DOHH2 (cell line): ENCODE measurements around the gene CHCHD3.

Experiments used
- H3F3A ChIP-seq: fragments of 200-600 bp; sonication (generic), shearing (Covaris generic); 2 replicates; pipeline ENCODE4 v1.6.0; 2016; ENCODE audit warnings: antibody characterized with exemption, mild to moderate bottlenecking; ENCODE audit not compliant: control insufficient read depth, insufficient read depth
- H3K27ac ChIP-seq: fragments of 200-600 bp; sonication (generic); 2 replicates; pipeline ENCODE4 v1.5.1; 2014; ENCODE audit warnings: low read depth, mild to moderate bottlenecking, low read length, moderate library complexity
- H3K27me3 ChIP-seq: fragments of 200-600 bp; sonication (generic); 2 replicates; pipeline ENCODE4 v1.6.1; 2014; ENCODE audit warnings: mild to moderate bottlenecking, low read length, mixed read lengths; ENCODE audit not compliant: control insufficient read depth
- H3K36me3 ChIP-seq: fragments of 200-600 bp; sonication (generic); 2 replicates; pipeline ENCODE4 v1.6.1; 2014; ENCODE audit warnings: mild to moderate bottlenecking, low read length, moderate library complexity, mixed read lengths; ENCODE audit not compliant: control insufficient read depth
- H3K4me1 ChIP-seq: fragments of 200-600 bp; sonication (generic); 2 replicates; pipeline ENCODE4 v1.6.1; 2014; ENCODE audit warnings: mild to moderate bottlenecking, low read length, mixed read lengths; ENCODE audit not compliant: control insufficient read depth
- H3K4me2 ChIP-seq: fragments of 200-600 bp; sonication (generic); 2 replicates; pipeline ENCODE4 v1.6.0; 2014; ENCODE audit warnings: mild to moderate bottlenecking, low read length, moderate library complexity
- H3K4me3 ChIP-seq: fragments of 200-600 bp; sonication (generic); 2 replicates; pipeline ENCODE4 v1.5.1; 2014; ENCODE audit warnings: mild to moderate bottlenecking, low read length, mixed read lengths
- H3K79me2 ChIP-seq: fragments of 200-600 bp; sonication (generic); 2 replicates; pipeline ENCODE4 v1.6.1; 2014; ENCODE audit warnings: mild to moderate bottlenecking, low read length, mixed read lengths; ENCODE audit not compliant: control insufficient read depth
- H3K9me2 ChIP-seq: fragments of 200-600 bp; sonication (generic); replicated peaks from 2 replicates; pipeline ENCODE4 v1.6.1; 2014; ENCODE audit warnings: mild to moderate bottlenecking, low read length, mixed read lengths; ENCODE audit not compliant: control insufficient read depth
- H3K9me3 ChIP-seq: fragments of 200-600 bp; sonication (generic); 2 replicates; pipeline ENCODE4 v1.6.1; 2014; ENCODE audit warnings: antibody characterized with exemption, low read length, mixed read lengths; ENCODE audit not compliant: control insufficient read depth, insufficient read depth
- H4K20me1 ChIP-seq: fragments of 200-600 bp; sonication (generic); 2 replicates; pipeline ENCODE4 v1.6.0; 2014; ENCODE audit warnings: low read depth, mild to moderate bottlenecking, antibody characterized with exemption, low read length, moderate library complexity; ENCODE audit not compliant: control insufficient read depth, insufficient read depth
- EZH2phosphoT487 ChIP-seq: fragments of 200-600 bp; sonication (generic); IDR thresholded peaks from 2 replicates; pipeline ENCODE4 v1.6.1; 2017; ENCODE audit warnings: borderline replicate concordance, mild to moderate bottlenecking, antibody characterized with exemption, low read length, moderate library complexity, mixed read lengths
- TF ChIP-seq, protein P1 (sequence below): fragments of 200-600 bp; sonication (generic); IDR thresholded peaks from one replicate; pipeline ENCODE4 v1.5.1; 2014; ENCODE audit warnings: antibody characterized with exemption, mild to moderate bottlenecking, low read depth, low read length; ENCODE audit not compliant: poor library complexity, severe bottlenecking

The CHCHD3 gene

DNA sequence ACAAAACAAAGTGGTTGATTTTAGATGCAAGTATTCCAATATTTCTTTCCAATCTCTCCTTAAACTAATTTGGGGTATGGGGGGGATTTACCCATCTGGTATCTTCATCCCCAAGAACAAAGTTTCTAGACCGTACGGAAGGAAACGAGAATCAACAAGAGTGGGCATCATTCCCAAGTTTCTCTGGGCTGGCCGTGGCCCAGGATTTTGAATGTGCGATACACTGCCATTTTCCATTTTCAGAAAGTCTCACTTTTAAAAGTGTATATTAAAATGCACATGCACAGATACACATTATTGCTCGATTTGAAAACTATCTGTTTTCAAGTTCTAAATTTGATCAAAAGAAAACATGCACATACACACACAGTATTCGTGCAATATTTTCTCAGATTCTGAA lies 234.5 kb downstream of the CHCHD3 start:
- Histone ChIP-seq H3K79me2 (no peaks in the 10 kb centered on the region), H3K9me2 (no peaks in the 10 kb centered on the region), H3K27ac (no peak overlapping the region), H3K4me3 (no peak overlapping the region), H3K4me2 (no peak overlapping the region), H3K9me3 (no peaks in the 10 kb centered on the region), H3K4me1 (no peaks in the 10 kb centered on the region), H3K36me3 (peaks cover 3% of the 10 kb centered on the region; the same call in 1 of the 2 replicates), H3K27me3 (no peaks in the 10 kb centered on the region), H3F3A (no peaks in the 10 kb centered on the region), H4K20me1 (no peaks in the 10 kb centered on the region)
- TF ChIP-seq EZH2phosphoT487 = no peak
- TF ChIP-seq, protein P1, sequence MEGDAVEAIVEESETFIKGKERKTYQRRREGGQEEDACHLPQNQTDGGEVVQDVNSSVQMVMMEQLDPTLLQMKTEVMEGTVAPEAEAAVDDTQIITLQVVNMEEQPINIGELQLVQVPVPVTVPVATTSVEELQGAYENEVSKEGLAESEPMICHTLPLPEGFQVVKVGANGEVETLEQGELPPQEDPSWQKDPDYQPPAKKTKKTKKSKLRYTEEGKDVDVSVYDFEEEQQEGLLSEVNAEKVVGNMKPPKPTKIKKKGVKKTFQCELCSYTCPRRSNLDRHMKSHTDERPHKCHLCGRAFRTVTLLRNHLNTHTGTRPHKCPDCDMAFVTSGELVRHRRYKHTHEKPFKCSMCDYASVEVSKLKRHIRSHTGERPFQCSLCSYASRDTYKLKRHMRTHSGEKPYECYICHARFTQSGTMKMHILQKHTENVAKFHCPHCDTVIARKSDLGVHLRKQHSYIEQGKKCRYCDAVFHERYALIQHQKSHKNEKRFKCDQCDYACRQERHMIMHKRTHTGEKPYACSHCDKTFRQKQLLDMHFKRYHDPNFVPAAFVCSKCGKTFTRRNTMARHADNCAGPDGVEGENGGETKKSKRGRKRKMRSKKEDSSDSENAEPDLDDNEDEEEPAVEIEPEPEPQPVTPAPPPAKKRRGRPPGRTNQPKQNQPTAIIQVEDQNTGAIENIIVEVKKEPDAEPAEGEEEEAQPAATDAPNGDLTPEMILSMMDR = no peak

DNA sequence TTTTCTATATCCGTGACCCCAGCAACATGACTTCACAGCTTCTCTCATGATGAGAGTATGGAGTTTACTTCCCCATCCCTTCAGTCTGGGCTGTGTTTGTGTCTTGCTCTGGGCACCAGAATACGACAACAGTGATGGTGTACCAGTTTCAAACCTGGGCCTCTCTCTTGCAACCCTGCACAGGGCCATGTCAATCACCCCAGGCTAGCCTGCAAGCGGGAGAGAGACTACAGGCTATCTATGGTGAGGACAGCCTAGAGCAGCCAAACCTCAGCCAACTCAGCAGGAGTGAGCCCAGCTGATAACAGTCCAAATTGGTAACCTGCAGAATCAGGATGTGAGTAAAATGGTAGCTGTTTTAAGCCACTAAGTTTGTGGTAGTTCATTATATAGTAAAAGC lies 235.8 kb downstream of the CHCHD3 start:
- H3K9me3 ChIP-seq = no peaks in the 10 kb centered on the region
- H3K4me1 ChIP-seq = no peaks in the 10 kb centered on the region
- no peaks in the 10 kb centered on the region for H3K9me2 ChIP-seq
- peaks cover 3% of the 10 kb centered on the region; the same call in 1 of the 2 replicates for H3K36me3 ChIP-seq
- H4K20me1 ChIP-seq = no peaks in the 10 kb centered on the region
- no peak overlapping the region for H3K27ac ChIP-seq
- H3K4me2 ChIP-seq = no peak overlapping the region
- H3F3A ChIP-seq = no peaks in the 10 kb centered on the region
- H3K79me2 ChIP-seq = no peaks in the 10 kb centered on the region
- no peak overlapping the region for H3K4me3 ChIP-seq
- TF ChIP-seq, protein P1 = no peak
- TF ChIP-seq EZH2phosphoT487 = no peak
- H3K27me3 ChIP-seq = no peaks in the 10 kb centered on the region

DNA sequence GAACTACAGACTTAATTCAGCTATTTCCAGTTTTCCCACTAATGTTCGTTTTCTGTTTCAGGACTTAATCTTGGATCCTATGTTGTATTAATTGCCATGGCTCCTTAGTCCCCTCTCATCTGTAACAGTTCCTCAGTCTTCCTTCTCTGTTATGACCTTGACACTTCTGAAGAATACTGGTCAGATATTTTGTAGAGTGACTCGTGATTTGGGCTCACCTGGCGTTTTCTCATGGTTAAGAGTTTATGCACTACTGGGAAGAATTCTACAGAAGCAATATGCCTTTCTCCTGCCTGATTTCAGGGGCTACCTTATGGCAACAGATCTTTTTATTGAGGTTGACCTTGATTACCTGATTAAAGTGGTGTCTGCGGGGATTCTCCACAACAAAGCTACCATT lies 239.4 kb downstream of the CHCHD3 start:
- no peaks in the 10 kb centered on the region for H3K4me1 ChIP-seq
- TF ChIP-seq, protein P1 = no peak
- TF ChIP-seq EZH2phosphoT487 = no peak
- no peak overlapping the region for H3K27ac ChIP-seq
- no peaks in the 10 kb centered on the region for H3F3A ChIP-seq
- no peaks in the 10 kb centered on the region for H4K20me1 ChIP-seq
- no peaks in the 10 kb centered on the region for H3K9me3 ChIP-seq
- peaks cover 5% of the 10 kb centered on the region; the same call in 1 of the 2 replicates for H3K36me3 ChIP-seq
- H3K79me2 ChIP-seq = no peaks in the 10 kb centered on the region
- H3K27me3 ChIP-seq = no peaks in the 10 kb centered on the region
- H3K9me2 ChIP-seq = no peaks in the 10 kb centered on the region
- no peak overlapping the region for H3K4me3 ChIP-seq
- H3K4me2 ChIP-seq = no peak overlapping the region
